Measurements from ENCODE around the gene TEKT1. TPM values are rescaled to one million over a fixed set of nuclear protein-coding genes. Genes with fewer than 3 reads are reported as not detected.

TEKT1 gene
- total RNA-seq, 1 experiment from 2014 or later = not detected

DNA sequence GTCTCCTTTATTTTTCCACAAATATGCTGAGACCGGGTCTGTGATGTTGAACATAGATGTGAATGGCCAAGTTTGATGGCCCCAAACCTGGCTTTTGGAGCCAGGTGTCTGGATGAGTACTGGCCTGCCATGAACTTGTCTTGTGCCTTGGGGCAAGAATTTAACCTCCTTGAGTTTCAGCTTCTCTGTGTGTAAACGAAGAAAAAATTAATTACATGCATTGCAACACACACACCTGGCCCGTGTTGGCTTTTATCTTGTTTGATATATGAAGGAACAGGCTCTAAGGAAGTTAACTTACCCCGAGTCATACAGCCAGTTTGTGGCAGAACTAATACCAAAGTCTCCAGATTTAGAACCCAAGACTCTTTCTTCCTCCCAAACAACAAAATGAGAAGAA lies 42.4 kb downstream of the TEKT1 start:
- DNase-seq (ENCODE audit: low read depth, low spot score) (no peak), ATAC-seq (no peak)
- RAD21 ChIA-PET (ENCODE audit: low non-redundant PET in 1 of 2, low total read pairs in 2 of 2, uncharacterized antibody in 2 of 2, unreplicated experiment in 2 of 2) = no interaction called here
- no peaks in the 10 kb centered on the region for H3K36me3 ChIP-seq (ENCODE audit: control insufficient read depth in 1 of 2, insufficient read depth in 2 of 2, low read length in 2 of 2)
- no peak overlapping the region for H3K4me3 ChIP-seq (replicated peaks in 1 of 2; ENCODE audit: low read depth in 1 of 2, low read length in 2 of 2)
- no peak overlapping the region for H3K4me2 ChIP-seq (ENCODE audit: low read length)
- no peak overlapping the region for H2AFZ ChIP-seq (ENCODE audit: low read depth, low read length, poor library complexity, severe bottlenecking)
- CTCF ChIA-PET = no interaction called here
- no peak overlapping the region for H3K27ac ChIP-seq (ENCODE audit: low read depth, low read length)
- H3K4me1 ChIP-seq (ENCODE audit: control insufficient read depth in 1 of 2, insufficient read depth in 2 of 2, low read length in 2 of 2) = no peaks in the 10 kb centered on the region
- H3K9me2 ChIP-seq (ENCODE audit: insufficient read depth) = no peaks in the 10 kb centered on the region
- no peaks in the 10 kb centered on the region for H4K20me1 ChIP-seq (ENCODE audit: insufficient read depth)
- H3K27me3 ChIP-seq (ENCODE audit: insufficient read depth, low read length) = peaks cover 66% of the 10 kb centered on the region
- no peak overlapping the region for H3K9ac ChIP-seq (ENCODE audit: low read length)
- no TSS peak for BruUV-seq (replicated peaks)
- no peaks in the 10 kb centered on the region for H3K79me2 ChIP-seq (ENCODE audit: insufficient read depth, low read length)
- POLR2A ChIA-PET = no interaction called here
- H3K9me3 ChIP-seq (ENCODE audit: control insufficient read depth in 1 of 2, insufficient read depth in 1 of 2, low read depth in 1 of 2, low read length in 2 of 2) = no peaks in the 10 kb centered on the region
- intact Hi-C loops (cut with micrococcal nuclease) = no loop called here
- TF ChIP-seq ELF1 (IDR thresholded peaks at IDR 0.05; ENCODE audit: borderline replicate concordance, low read depth) = no peak

DNA sequence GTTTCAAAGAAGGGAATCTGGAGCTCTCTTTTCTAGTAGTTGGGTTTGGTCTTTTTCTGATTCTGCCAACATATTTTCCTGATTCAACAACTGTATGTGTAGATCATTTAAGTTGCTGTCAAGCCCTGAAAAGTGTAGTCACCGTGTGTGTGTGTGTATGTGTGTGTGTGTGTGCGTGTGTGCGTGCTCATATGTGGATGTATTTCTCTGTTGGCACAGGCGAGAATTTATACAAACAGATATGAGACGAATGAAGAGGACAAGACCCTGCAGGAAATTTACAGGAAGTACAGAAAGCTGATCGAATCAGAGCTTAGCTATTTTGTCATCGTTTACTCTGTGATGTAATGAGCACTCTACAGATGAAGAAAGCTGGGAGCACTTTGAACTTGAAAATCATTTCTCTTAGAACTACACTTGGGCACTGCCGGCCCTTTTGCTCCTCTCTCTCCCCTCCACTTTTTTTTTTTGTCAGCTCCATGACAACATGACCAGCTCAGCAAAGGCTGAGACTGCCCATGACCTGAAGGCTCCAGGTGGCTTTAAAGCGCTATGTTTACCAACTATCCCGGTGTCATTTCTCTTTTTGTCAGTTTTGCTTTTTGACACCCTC lies 44.3 kb downstream of the TEKT1 start:
- Histone ChIP-seq H3K79me2 (ENCODE audit: insufficient read depth, low read length) (no peaks in the 10 kb centered on the region), H3K4me1 (ENCODE audit: control insufficient read depth in 1 of 2, insufficient read depth in 2 of 2, low read length in 2 of 2) (no peaks in the 10 kb centered on the region), H3K27me3 (ENCODE audit: insufficient read depth, low read length) (peaks cover 69% of the 10 kb centered on the region), H4K20me1 (ENCODE audit: insufficient read depth) (no peaks in the 10 kb centered on the region), H3K9me3 (ENCODE audit: control insufficient read depth in 1 of 2, insufficient read depth in 1 of 2, low read depth in 1 of 2, low read length in 2 of 2) (no peaks in the 10 kb centered on the region), H3K27ac (ENCODE audit: low read depth, low read length) (no peak overlapping the region), H2AFZ (ENCODE audit: low read depth, low read length, poor library complexity, severe bottlenecking) (no peak overlapping the region), H3K9ac (ENCODE audit: low read length) (no peak overlapping the region), H3K4me2 (ENCODE audit: low read length) (no peak overlapping the region), H3K4me3 (replicated peaks in 1 of 2; ENCODE audit: low read depth in 1 of 2, low read length in 2 of 2) (no peak overlapping the region), H3K9me2 (ENCODE audit: insufficient read depth) (no peaks in the 10 kb centered on the region), H3K36me3 (ENCODE audit: control insufficient read depth in 1 of 2, insufficient read depth in 2 of 2, low read length in 2 of 2) (no peaks in the 10 kb centered on the region)
- TF ChIP-seq, protein P1, sequence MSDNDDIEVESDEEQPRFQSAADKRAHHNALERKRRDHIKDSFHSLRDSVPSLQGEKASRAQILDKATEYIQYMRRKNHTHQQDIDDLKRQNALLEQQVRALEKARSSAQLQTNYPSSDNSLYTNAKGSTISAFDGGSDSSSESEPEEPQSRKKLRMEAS (IDR thresholded peaks at IDR 0.05) = no peak
- TF ChIP-seq, protein P2, sequence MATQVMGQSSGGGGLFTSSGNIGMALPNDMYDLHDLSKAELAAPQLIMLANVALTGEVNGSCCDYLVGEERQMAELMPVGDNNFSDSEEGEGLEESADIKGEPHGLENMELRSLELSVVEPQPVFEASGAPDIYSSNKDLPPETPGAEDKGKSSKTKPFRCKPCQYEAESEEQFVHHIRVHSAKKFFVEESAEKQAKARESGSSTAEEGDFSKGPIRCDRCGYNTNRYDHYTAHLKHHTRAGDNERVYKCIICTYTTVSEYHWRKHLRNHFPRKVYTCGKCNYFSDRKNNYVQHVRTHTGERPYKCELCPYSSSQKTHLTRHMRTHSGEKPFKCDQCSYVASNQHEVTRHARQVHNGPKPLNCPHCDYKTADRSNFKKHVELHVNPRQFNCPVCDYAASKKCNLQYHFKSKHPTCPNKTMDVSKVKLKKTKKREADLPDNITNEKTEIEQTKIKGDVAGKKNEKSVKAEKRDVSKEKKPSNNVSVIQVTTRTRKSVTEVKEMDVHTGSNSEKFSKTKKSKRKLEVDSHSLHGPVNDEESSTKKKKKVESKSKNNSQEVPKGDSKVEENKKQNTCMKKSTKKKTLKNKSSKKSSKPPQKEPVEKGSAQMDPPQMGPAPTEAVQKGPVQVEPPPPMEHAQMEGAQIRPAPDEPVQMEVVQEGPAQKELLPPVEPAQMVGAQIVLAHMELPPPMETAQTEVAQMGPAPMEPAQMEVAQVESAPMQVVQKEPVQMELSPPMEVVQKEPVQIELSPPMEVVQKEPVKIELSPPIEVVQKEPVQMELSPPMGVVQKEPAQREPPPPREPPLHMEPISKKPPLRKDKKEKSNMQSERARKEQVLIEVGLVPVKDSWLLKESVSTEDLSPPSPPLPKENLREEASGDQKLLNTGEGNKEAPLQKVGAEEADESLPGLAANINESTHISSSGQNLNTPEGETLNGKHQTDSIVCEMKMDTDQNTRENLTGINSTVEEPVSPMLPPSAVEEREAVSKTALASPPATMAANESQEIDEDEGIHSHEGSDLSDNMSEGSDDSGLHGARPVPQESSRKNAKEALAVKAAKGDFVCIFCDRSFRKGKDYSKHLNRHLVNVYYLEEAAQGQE (IDR thresholded peaks at IDR 0.05; ENCODE audit: low read depth) = no peak
- TF ChIP-seq FOSL1 (IDR thresholded peaks at IDR 0.05; ENCODE audit: low read depth) (no peak), EZH2 (IDR thresholded peaks at IDR 0.05) (no peak), TCF7L2 (IDR thresholded peaks at IDR 0.05; ENCODE audit: borderline replicate concordance, extremely low read depth, insufficient read depth, insufficient read length) (no peak), SP1 (IDR thresholded peaks at IDR 0.05; ENCODE audit: low read depth) (no peak), CEBPB (IDR thresholded peaks at IDR 0.05; ENCODE audit: low read depth) (no peak), CBX3 (IDR thresholded peaks at IDR 0.05; ENCODE audit: low read depth) (no peak)
- POLR2A ChIA-PET = no interaction called here
- RAD21 ChIA-PET (ENCODE audit: low non-redundant PET in 1 of 2, low total read pairs in 2 of 2, uncharacterized antibody in 2 of 2, unreplicated experiment in 2 of 2) = no interaction called here
- no peak for ATAC-seq
- intact Hi-C loops (cut with micrococcal nuclease) = no loop called here
- CTCF ChIA-PET = no interaction called here
- DNase-seq (ENCODE audit: low read depth, low spot score) = no peak
- no TSS peak for BruUV-seq (replicated peaks)
